RWPE2 (cell line): Measurements from ENCODE around the gene CLIC4.

Source experiments
- ATAC-seq: fragments of 200-7000 bp; cut with Tn5 transposase; 3 replicates; pipeline ENCODE4 v1.9.1; 2021; ENCODE audit warnings: low read depth
- DNase-seq: peaks from one replicate; pipeline ENCODE4 v3.0.0-alpha.2; 2020; ENCODE audit warnings: low spot score
- H3K27ac ChIP-seq: fragments of 450-650 bp; 2 replicates; pipeline ENCODE4 v1.5.1; 2017; ENCODE audit warnings: mild to moderate bottlenecking; ENCODE audit not compliant: poor library complexity, severe bottlenecking
- H3K27me3 ChIP-seq: fragments of 250-450 bp; sonication (Bioruptor Pico); 2 replicates; pipeline ENCODE4 v1.5.1; 2021; ENCODE audit warnings: mild to moderate bottlenecking, moderate library complexity; ENCODE audit not compliant: insufficient read depth, poor library complexity, severe bottlenecking
- H3K36me3 ChIP-seq: fragments of 250-450 bp; sonication (Bioruptor Pico); 2 replicates; pipeline ENCODE4 v1.5.1; 2020; ENCODE audit warnings: low read depth, mild to moderate bottlenecking, moderate library complexity
- H3K4me1 ChIP-seq: fragments of 250-450 bp; sonication (Bioruptor Pico); 2 replicates; pipeline ENCODE4 v1.5.1; 2021; ENCODE audit warnings: mild to moderate bottlenecking, moderate library complexity; ENCODE audit not compliant: insufficient read depth, poor library complexity, severe bottlenecking
- H3K4me3 ChIP-seq: fragments of 250-450 bp; sonication (Bioruptor Pico); 2 replicates; pipeline ENCODE4 v1.5.1; 2021; ENCODE audit warnings: mild to moderate bottlenecking, moderate library complexity; ENCODE audit not compliant: severe bottlenecking
- H3K9me3 ChIP-seq: fragments of 250-450 bp; sonication (Bioruptor Pico); 2 replicates; pipeline ENCODE4 v1.5.1; 2021; ENCODE audit warnings: mild to moderate bottlenecking, moderate library complexity; ENCODE audit not compliant: severe bottlenecking
- CTCF ChIP-seq: fragments of 450-650 bp; IDR thresholded peaks from one replicate; pipeline ENCODE4 v1.5.1; 2017; ENCODE audit warnings: mild to moderate bottlenecking, moderate library complexity; ENCODE audit not compliant: poor library complexity, severe bottlenecking

CLIC4 gene

GRCh38 chr1:24756395-24756794 is 11.1 kb downstream of the CLIC4 start:
- TF ChIP-seq CTCF = no peak
- no peak for DNase-seq
- H3K27me3 ChIP-seq = no peaks in the 10 kb centered on the region
- no peaks in the 10 kb centered on the region for H3K9me3 ChIP-seq
- H3K4me1 ChIP-seq = peaks cover 23% of the 10 kb centered on the region
- no peak overlapping the region for H3K27ac ChIP-seq
- peaks cover 14% of the 10 kb centered on the region; the same call in 1 of the 2 replicates for H3K36me3 ChIP-seq
- no peak overlapping the region for H3K4me3 ChIP-seq
- no peak for ATAC-seq

GRCh38 chr1:24759492-24759891 is 14.2 kb downstream of the CLIC4 start:
- ATAC-seq (no peak), DNase-seq (no peak)
- TF ChIP-seq CTCF = no peak
- Histone ChIP-seq H3K36me3 (peaks cover 14% of the 10 kb centered on the region; the same call in 1 of the 2 replicates), H3K27ac (no peak overlapping the region), H3K9me3 (no peaks in the 10 kb centered on the region), H3K4me1 (peaks cover 3% of the 10 kb centered on the region), H3K4me3 (no peak overlapping the region), H3K27me3 (no peaks in the 10 kb centered on the region)

GRCh38 chr1:24761582-24761981 is 16.3 kb downstream of the CLIC4 start:
- TF ChIP-seq CTCF = no peak
- ATAC-seq = no peak

GRCh38 chr1:24762133-24762676 is 17.0 kb downstream of the CLIC4 start:
- H3K36me3 ChIP-seq = peaks cover 14% of the 10 kb centered on the region; the same call in 1 of the 2 replicates
- TF ChIP-seq CTCF = no peak
- no peak; the same call in 2 of the 3 replicates for ATAC-seq
- peaks cover 11% of the 10 kb centered on the region for H3K4me1 ChIP-seq
- H3K27me3 ChIP-seq = no peaks in the 10 kb centered on the region
- DNase-seq = no peak
- no peak overlapping the region for H3K4me3 ChIP-seq
- peak overlapping the region; percentile 17 for H3K27ac ChIP-seq
- H3K9me3 ChIP-seq = no peaks in the 10 kb centered on the region

More at GRCh38 chr1:24761582-24761981, 16.3 kb downstream of the CLIC4 start:
- DNase-seq = no peak
- Histone ChIP-seq H3K27me3 (no peaks in the 10 kb centered on the region), H3K27ac (no peak overlapping the region), H3K36me3 (peaks cover 14% of the 10 kb centered on the region; the same call in 1 of the 2 replicates), H3K9me3 (no peaks in the 10 kb centered on the region), H3K4me1 (peaks cover 11% of the 10 kb centered on the region), H3K4me3 (no peak overlapping the region)

- H3K4me1 ChIP-seq = peaks cover 11% of the 10 kb centered on the region
- H3K27ac ChIP-seq = no peak overlapping the region
- H3K9me3 ChIP-seq = no peaks in the 10 kb centered on the region
- no peak for ATAC-seq
- no peaks in the 10 kb centered on the region for H3K27me3 ChIP-seq
- no peak overlapping the region for H3K4me3 ChIP-seq
- no peak for DNase-seq
- peaks cover 18% of the 10 kb centered on the region for H3K36me3 ChIP-seq
- TF ChIP-seq CTCF = no peak
These were observed 18.4 kb downstream of the CLIC4 start for GRCh38 chr1:24763671-24764070.
